K562 (cell line): ENCODE results near the gene CNOT4. TPM values are rescaled to one million over a fixed set of nuclear protein-coding genes. Genes with fewer than 3 reads are reported as not detected.

Experiments used
- ATAC-seq: fragments of 200-7000 bp; cut with Tn5 transposase; 3 replicates; pipeline ENCODE4 v1.9.1; 2020; ENCODE audit warnings: moderate library complexity
- BruUV-seq: library from RNA; stranded (reverse); fragments of 400-500 nt; replicated peaks from 2 replicates; lab custom pipeline; 2021; lab: Mats Ljungman, UMichigan
- CTCF ChIA-PET: fragments of 300-600 bp; formaldehyde crosslinking; extraction: SDS; loops from one replicate; lab custom pipeline; 2021; ENCODE audit warnings: low intra/inter-chr PET ratio; lab: Yijun Ruan, JAX
- POLR2A ChIA-PET: fragments of 300-600, 350-650 bp; sonication (Branson Sonifier 250); formaldehyde crosslinking; extraction: SDS; loops from one replicate; lab custom pipeline; 2021; ENCODE audit warnings: antibody characterized with exemption, inconsistent platforms; lab: Yijun Ruan, JAX
- DNase-seq, 4 experiments: peaks; one replicate each; pipeline versions ENCODE4 v3.0.0 to v3.0.0-alpha.2; 2011 to 2018; ENCODE audit warnings: low spot score in 3 of 4, mixed read lengths in 3 of 4; ENCODE audit errors: extremely low read depth in 1 of 4
- FAIRE-seq: peaks from 2 replicates; lab custom pipeline; 2011; peaks lifted over from hg19 to GRCh38; lab: Jason Lieb, UNC
- H2AFZ ChIP-seq: 2 replicates; pipeline ENCODE4 v1.6.0; 2011; ENCODE audit warnings: low read depth, low read length, control low read depth, inconsistent platforms
- H3K27ac ChIP-seq: fragments of 200-600 bp; 3 replicates; pipeline ENCODE4 v1.8.0; 2011; ENCODE audit warnings: low read depth, mild to moderate bottlenecking, control low read depth, inconsistent platforms, low read length, moderate library complexity, mixed read lengths; ENCODE audit errors: extremely low read depth
- H3K27me3 ChIP-seq, 2 experiments: fragments of 300-600 bp in 1 of 2; 2 replicates in 1 of 2; 3 replicates in 1 of 2; pipeline versions ENCODE4 v1.6.0 to v1.8.0; 2011; ENCODE audit warnings: inconsistent platforms in 2 of 2, low read length in 2 of 2, mild to moderate bottlenecking in 1 of 2, mixed read lengths in 1 of 2, moderate library complexity in 1 of 2; ENCODE audit not compliant: control insufficient read depth in 2 of 2, insufficient read depth in 2 of 2
- H3K36me3 ChIP-seq: fragments of 300-600 bp; 3 replicates; pipeline ENCODE4 v1.8.0; 2011; ENCODE audit warnings: mild to moderate bottlenecking, low read length, inconsistent platforms; ENCODE audit not compliant: control insufficient read depth, insufficient read depth
- H3K4me1 ChIP-seq, 2 experiments: fragments of 200-600 bp in 1 of 2; replicated peaks in 1 of 2; 2 replicates in 1 of 2; 3 replicates in 1 of 2; pipeline versions ENCODE4 v1.5.1 to v1.8.0; 2011; ENCODE audit warnings: inconsistent platforms in 2 of 2, low read length in 2 of 2, mild to moderate bottlenecking in 1 of 2, mixed read lengths in 1 of 2, moderate library complexity in 1 of 2; ENCODE audit not compliant: control insufficient read depth in 2 of 2, insufficient read depth in 2 of 2
- H3K4me2 ChIP-seq: 2 replicates; pipeline ENCODE4 v1.6.1; 2011; ENCODE audit warnings: low read length, control low read depth, inconsistent platforms, mixed read lengths; ENCODE audit not compliant: insufficient read depth
- H3K4me3 ChIP-seq: fragments of 200-600 bp; sonication (generic), shearing (Covaris generic); 2 replicates; pipeline ENCODE4 v1.5.1; 2016; ENCODE audit warnings: control low read depth, inconsistent platforms
- H3K79me2 ChIP-seq: fragments of 200-600 bp; 3 replicates; pipeline ENCODE4 v1.8.0; 2011; ENCODE audit warnings: low read length, inconsistent platforms; ENCODE audit not compliant: control insufficient read depth, insufficient read depth
- H3K9ac ChIP-seq, 2 experiments: 2 replicates each; pipeline versions ENCODE4 v1.6.0 to v1.6.1; 2011; ENCODE audit warnings: low read depth in 2 of 2, low read length in 2 of 2, control low read depth in 1 of 2, inconsistent platforms in 1 of 2, mild to moderate bottlenecking in 1 of 2, mixed read lengths in 1 of 2; ENCODE audit not compliant: insufficient read depth in 1 of 2
- H3K9me1 ChIP-seq: one replicate; pipeline ENCODE4 v1.6.0; 2011; ENCODE audit warnings: inconsistent platforms, mild to moderate bottlenecking, low read length, moderate library complexity; ENCODE audit not compliant: control insufficient read depth, insufficient read depth
- H3K9me3 ChIP-seq: replicated peaks from 2 replicates; pipeline ENCODE4 v1.5.1; 2011; ENCODE audit warnings: low read depth, low read length, inconsistent platforms; ENCODE audit not compliant: control insufficient read depth, insufficient read depth
- H4K20me1 ChIP-seq: replicated peaks from 2 replicates; pipeline ENCODE4 v1.6.1; 2011; ENCODE audit warnings: low read length, inconsistent platforms, mixed read lengths; ENCODE audit not compliant: control insufficient read depth, insufficient read depth
- HMGN3 ChIP-seq: IDR thresholded peaks from 2 replicates; pipeline ENCODE4 v1.6.1; 2011; ENCODE audit warnings: borderline replicate concordance, low read depth, mild to moderate bottlenecking, mixed read lengths, low read length; ENCODE audit not compliant: insufficient read length; ENCODE audit errors: extremely low read depth
- KAT8 ChIP-seq: fragments of 450-650 bp; IDR thresholded peaks from 2 replicates; pipeline ENCODE4 v1.6.1; 2016; ENCODE audit warnings: low read depth, mild to moderate bottlenecking
- KLF10 ChIP-seq: fragments of 250-450 bp; sonication (Bioruptor Pico); IDR thresholded peaks from 2 replicates; pipeline ENCODE4 v1.6.1; 2021; ENCODE audit warnings: matching md5 sums
- MCM7 ChIP-seq, 2 experiments: fragments of 450-650 bp; IDR thresholded peaks; 2 replicates each; pipeline ENCODE4 v1.6.1; 2016 to 2018
- ZBTB49 ChIP-seq: sonication (generic); formaldehyde crosslinking; IDR thresholded peaks from 2 replicates; pipeline ENCODE4 v1.8.0; 2022; ENCODE audit warnings: missing genetic modification reagents, mild to moderate bottlenecking, borderline replicate concordance
- ZNF431 ChIP-seq: sonication (generic); formaldehyde crosslinking; IDR thresholded peaks from 2 replicates; pipeline ENCODE4 v1.8.0; 2022; ENCODE audit warnings: mild to moderate bottlenecking, missing genetic modification reagents
- ZNF707 ChIP-seq: fragments of 250-450 bp; sonication (Bioruptor Pico); conservative IDR thresholded peaks from 2 replicates; pipeline ENCODE4 v1.8.0; 2022; ENCODE audit warnings: inconsistent platforms, mild to moderate bottlenecking, moderate library complexity
- WGBS: fragments of 100-300 bp; shearing (Covaris generic); methylation state at CpG from one replicate; pipeline ENCODE4 v1.1.6; 2016; ENCODE audit warnings: low coverage, mixed read lengths; ENCODE audit not compliant: insufficient coverage; ENCODE audit errors: missing lambda C conversion rate; 5-methylcytosine and 5-hydroxymethylcytosine counted together
- in situ Hi-C: fragments of 300-500 bp; cut with MboI; formaldehyde crosslinking; loops from 4 replicates; pipeline ENCODE4 v1.15.0; 2018; ENCODE audit warnings: inconsistent platforms, mixed read lengths
- intact Hi-C: fragments of 100-400 bp; cut with micrococcal nuclease; formaldehyde crosslinking; loops from 2 replicates; pipeline ENCODE4 v1.14.2; 2022
- polyA plus RNA-seq, 8 experiments: library from polyadenylated mRNA; depleted of rRNA in 4 of 8; stranded (reverse) in 5 of 8; unstranded in 3 of 8; fragments of >200 nt; fragmentation: Nextera tagmentation in 2 of 8; fragmentation: Illumina TruSeq in 1 of 8; extraction: Ambion mirVana in 2 of 8; extraction: Trizol in 1 of 8; gene quantifications; 2 replicates each; pipeline versions ENCODE4 v1.2.1 to v1.2.3, GENCODE V29; 2011 to 2014; ENCODE audit warnings: inconsistent platforms in 1 of 8, missing spikeins in 1 of 8
- total RNA-seq, 7 experiments: library from RNA; depleted of rRNA in 6 of 7; stranded (reverse); fragments of >200 nt in 6 of 7; fragmentation: Illumina TruSeq in 2 of 7; extraction: Trizol in 2 of 7; gene quantifications; 2 replicates each; pipeline versions ENCODE4 v1.2.1 to v1.2.3, GENCODE V29; 2011 to 2021; ENCODE audit warnings: low replicate concordance in 1 of 7
- TF ChIP-seq, protein P1 (sequence below), 2 experiments: fragments of 450-650 bp; IDR thresholded peaks; 2 replicates each; pipeline ENCODE4 v1.6.1; 2016

CNOT4 gene
- total and polyA plus RNA-seq, 9 of the 15 experiments (the other 6 are each of a cell fraction or from before 2014, with no cell fraction given) = 8.6 to 24.1 (median 15.4) TPM

- Histone ChIP-seq H2AFZ (no peak overlapping the region), H3K27ac (no peak overlapping the region), H3K9me3 (no peaks in the 10 kb centered on the region), H4K20me1 (no peaks in the 10 kb centered on the region), H3K4me2 (no peak overlapping the region), H3K9ac (no peak overlapping the region), H3K4me1 (no peaks in the 10 kb centered on the region), H3K79me2 (peaks cover 15% of the 10 kb centered on the region), H3K36me3 (peaks cover 13% of the 10 kb centered on the region; the same call in 2 of the 3 replicates), H3K27me3 (no peaks in the 10 kb centered on the region), H3K9me1 (no peaks in the 10 kb centered on the region), H3K4me3 (no peak overlapping the region)
- intact Hi-C loops = no loop called here
- FAIRE-seq (no peak), DNase-seq (no peak), ATAC-seq (no peak; the same call in 2 of the 3 replicates)
- BruUV-seq = no TSS peak
- ChIA-PET CTCF (no interaction called here), POLR2A (interaction anchor here (1.3 kb wide), 1 partner anchor 10 kb away, joined by 4 read pairs; no protein-coding TSS in a partner anchor)
- in situ Hi-C loops = no loop called here
- 80% methylated on average over 4 of the region's 4 CpGs for WGBS
- no peak for TF ChIP-seq ZBTB49 (CRISPR knock-in tag)
- no peak for TF ChIP-seq ZNF707
- TF ChIP-seq, protein P1, sequence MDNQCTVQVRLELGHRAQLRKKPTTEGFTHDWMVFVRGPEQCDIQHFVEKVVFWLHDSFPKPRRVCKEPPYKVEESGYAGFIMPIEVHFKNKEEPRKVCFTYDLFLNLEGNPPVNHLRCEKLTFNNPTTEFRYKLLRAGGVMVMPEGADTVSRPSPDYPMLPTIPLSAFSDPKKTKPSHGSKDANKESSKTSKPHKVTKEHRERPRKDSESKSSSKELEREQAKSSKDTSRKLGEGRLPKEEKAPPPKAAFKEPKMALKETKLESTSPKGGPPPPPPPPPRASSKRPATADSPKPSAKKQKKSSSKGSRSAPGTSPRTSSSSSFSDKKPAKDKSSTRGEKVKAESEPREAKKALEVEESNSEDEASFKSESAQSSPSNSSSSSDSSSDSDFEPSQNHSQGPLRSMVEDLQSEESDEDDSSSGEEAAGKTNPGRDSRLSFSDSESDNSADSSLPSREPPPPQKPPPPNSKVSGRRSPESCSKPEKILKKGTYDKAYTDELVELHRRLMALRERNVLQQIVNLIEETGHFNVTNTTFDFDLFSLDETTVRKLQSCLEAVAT (IDR thresholded peaks at IDR 0.05) = no peak
- no peak for TF ChIP-seq ZNF431 (CRISPR knock-in tag)
- TF ChIP-seq KLF10 (CRISPR knock-in tag) = no peak
- TF ChIP-seq KAT8 = no peak
- TF ChIP-seq MCM7 (IDR thresholded peaks at IDR 0.05) = no peak
- TF ChIP-seq HMGN3 = no peak
These were observed 89.1 kb downstream of the CNOT4 start for GRCh38 chr7:135420786-135421185.
